ENCODE results near the gene FLT1.

GRCh38 chr13:28251466-28251865 lies 243.5 kb downstream of the FLT1 start:
- TF ChIP-seq CTCF (IDR thresholded peaks at IDR 0.05): no peak
- no peak for TF ChIP-seq POLR2A (IDR thresholded peaks at IDR 0.05)
- TF ChIP-seq POLR2AphosphoS5 (IDR thresholded peaks at IDR 0.05): no peak

Data from breast epithelium (tissue), 3 donors.